LNCAP (cell line): ENCODE data around the gene TNFRSF18.

ENCODE experiments used
- TF ChIP-seq, protein P1 (sequence below): fragments of 450-650 bp; IDR thresholded peaks from 2 replicates; pipeline ENCODE4 v1.5.1; 2017; ENCODE audit warnings: mild to moderate bottlenecking

The TNFRSF18 gene

DNA sequence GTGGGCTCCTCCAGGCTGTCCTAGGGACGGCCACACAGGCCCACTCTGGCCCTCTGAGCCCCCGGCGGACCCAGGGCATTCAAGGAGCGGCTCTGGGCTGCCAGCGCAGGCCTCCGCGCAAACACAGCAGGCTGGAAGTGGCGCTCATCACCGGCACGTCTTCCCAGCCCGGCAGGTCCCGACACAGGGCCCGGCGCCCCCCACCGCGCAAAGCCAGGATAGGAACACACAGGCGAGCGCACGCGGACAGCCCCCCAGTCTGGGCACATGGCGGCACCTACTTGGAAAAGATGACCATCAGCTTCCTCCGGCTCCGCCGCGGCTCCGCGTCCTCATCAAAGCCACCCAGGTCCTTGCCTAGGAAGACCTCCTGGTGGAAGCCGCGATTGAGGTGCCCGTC lies 21.8 kb upstream of the TNFRSF18 start:
- TF ChIP-seq, protein P1, sequence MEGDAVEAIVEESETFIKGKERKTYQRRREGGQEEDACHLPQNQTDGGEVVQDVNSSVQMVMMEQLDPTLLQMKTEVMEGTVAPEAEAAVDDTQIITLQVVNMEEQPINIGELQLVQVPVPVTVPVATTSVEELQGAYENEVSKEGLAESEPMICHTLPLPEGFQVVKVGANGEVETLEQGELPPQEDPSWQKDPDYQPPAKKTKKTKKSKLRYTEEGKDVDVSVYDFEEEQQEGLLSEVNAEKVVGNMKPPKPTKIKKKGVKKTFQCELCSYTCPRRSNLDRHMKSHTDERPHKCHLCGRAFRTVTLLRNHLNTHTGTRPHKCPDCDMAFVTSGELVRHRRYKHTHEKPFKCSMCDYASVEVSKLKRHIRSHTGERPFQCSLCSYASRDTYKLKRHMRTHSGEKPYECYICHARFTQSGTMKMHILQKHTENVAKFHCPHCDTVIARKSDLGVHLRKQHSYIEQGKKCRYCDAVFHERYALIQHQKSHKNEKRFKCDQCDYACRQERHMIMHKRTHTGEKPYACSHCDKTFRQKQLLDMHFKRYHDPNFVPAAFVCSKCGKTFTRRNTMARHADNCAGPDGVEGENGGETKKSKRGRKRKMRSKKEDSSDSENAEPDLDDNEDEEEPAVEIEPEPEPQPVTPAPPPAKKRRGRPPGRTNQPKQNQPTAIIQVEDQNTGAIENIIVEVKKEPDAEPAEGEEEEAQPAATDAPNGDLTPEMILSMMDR, result no peak

DNA sequence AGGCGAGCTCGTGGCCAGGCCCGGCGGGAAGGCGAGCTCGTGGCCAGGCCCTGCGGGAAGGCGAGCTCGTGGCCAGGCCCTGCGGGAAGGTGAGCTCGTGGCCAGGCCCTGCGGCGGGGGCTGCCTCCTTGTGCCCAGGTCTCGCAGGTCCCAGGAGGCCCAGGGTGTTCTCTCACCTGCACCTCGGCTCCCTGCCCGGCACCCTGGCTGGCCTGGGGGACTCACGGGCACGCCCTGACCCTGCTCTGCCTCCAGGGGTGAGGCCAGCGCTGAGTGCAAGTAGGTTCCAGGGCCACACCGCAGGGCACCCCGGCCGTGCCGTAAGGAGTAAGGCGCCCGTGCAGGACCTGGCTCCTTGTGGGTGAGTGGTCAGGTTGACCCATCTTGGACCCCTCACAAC lies 21.0 kb upstream of the TNFRSF18 start:
- TF ChIP-seq, protein P1, result no peak

DNA sequence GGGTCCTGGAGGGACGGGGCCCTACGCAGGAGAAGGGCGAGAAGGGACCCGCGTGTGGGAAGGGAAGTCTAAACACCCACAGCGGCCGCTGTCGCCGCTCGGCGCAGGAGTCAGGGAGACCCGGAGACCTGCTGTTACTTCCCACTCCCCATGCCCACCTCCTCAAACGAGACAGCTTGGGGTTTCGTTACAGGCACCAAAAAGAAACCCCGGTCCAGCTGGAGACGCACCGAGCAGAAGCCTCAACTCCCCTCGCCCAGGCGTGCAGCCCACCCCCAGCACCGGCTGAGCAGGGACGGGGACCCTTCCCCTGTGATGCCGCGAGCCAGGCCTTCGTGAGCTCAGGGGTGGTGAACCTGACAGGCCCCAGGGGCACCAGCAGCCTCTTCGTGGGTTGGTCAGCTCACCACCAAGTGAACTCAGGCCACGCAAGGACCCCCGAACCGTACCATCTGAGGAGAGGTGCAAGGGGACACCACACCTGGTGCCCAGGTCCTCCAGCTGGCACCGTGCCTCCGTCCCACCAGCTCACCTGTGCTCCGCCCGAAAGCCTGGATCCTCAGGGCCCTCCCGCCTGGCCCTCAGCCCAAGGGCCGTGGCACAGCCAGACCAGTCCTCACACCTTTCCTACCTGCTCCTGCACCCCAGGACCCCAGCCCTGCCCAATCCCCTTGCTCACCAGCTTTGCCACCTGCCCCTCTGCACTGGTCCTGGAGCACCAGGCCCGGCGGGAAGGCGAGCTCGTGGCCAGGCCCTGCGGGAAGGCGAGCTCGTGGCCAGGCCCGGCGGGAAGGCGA lies 20.4 kb upstream of the TNFRSF18 start:
- TF ChIP-seq, protein P1, result no peak

DNA sequence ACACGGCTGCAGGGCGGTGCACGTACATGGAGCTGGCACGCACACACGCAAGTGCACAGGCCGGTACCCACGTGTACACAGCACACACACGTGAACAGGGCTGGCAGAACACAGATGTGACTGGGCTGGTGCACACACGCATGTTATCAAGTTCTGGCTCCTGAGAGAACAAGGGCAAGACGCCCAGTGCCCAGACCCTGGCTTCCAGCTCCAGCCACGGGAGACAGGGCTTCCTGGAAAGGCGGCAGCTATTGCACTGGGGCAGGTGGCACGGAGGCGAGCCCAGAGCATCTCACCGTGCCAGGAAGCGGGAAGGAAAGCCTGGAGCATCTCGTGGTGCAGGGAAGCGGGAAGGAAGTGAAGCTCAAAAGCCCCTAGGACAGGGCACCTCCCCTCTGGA lies 19.5 kb upstream of the TNFRSF18 start:
- TF ChIP-seq, protein P1, result no peak

DNA sequence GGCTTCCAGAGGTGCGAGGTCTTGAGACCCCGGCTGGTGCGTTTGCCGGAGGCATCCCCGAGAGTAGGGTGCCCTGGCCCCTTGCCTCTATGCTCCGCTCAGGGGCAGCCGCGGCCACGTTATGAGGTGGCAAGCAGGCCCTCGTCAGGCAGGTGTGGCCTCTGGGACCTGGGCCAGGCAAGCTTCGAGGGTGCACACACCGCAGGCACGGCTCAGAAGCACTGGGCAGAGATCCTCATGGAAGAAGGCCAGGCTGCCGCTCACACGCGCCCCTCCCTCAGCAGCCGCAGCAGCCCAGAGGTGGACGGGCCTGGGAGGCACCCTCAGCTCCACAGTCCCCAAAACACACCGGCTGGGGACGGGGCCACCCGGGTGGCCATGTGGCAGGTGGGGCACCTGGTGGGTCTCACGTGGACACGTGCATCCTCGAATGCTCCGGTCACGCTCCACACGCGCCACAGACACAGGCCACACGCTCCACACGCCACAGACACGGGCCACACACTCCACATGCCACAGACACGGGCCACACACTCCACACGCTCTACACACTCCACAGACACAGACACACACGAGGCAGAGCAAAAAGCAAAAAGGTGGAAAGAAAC lies 18.9 kb upstream of the TNFRSF18 start:
- TF ChIP-seq, protein P1, result no peak

DNA sequence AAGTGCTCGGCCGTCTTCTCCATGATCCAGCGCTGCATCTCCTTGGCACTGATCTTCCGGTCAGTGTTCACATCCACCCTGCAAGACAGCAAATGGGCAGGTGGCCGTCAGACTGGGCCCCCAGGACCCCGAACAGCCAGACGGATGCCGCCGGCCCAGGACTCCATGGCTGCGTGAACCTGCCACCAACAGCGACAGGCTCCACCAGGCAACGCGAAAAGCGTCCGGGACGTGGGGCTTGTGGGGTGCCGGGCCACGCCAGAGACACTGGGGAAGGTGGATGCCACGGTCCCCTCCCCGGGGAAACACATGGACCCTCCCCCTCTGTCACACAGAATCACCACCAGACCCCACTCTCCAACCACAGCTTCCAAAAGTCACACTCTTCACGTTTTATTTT lies 17.5 kb upstream of the TNFRSF18 start:
- TF ChIP-seq, protein P1, result no peak

DNA sequence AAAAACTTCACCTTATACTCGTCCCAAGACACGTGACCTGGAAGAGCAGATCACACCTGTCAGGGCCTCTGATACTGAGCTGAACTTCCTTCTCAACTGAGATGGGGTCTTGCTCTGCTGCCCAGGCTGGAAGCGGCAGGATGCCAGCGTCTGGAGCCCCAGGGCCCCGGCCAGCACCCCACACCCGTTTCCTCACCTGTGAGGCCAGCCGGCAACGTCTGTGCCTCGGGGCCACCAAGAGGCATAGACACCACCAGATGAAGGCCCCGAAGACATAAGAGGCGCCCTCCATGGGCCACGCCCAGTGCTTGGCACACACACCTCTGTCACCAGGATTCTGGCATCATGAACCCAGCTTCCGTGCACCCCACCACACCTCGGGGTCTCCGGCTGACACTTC lies 16.9 kb upstream of the TNFRSF18 start:
- TF ChIP-seq, protein P1, result no peak
